HUDEP-2 (cell line): ENCODE results near the gene KDELR3.

Source experiments
- DNase-seq, 76 experiments: peaks; one replicate each; lab custom pipeline; 2025; ENCODE audit not compliant: unreplicated experiment in 76 of 76; lab: John Stamatoyannopoulos, UW

KDELR3 gene

GRCh38 chr22:38436629-38437395 lies 31.1 kb upstream of the KDELR3 start:
- DNase-seq = no peak

DNA sequence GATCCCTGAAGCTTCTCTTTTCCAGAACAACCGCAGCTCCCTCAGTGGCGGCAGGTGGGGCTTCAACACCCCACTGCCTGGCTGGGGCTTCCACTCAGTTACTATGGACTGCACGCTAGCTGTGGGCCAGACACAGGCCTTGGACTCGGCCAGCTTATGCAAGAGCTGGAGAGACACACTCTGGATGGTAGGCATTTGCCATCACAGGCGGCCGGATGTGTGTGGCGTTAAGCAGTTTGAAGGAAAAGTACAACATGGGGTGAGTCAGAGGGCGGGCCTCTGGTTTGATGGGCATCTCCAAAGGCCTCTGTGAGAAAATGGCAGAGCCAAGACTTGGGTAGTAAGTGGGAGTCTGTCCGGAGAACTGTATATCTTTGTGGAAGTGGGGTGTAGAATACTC lies 30.5 kb upstream of the KDELR3 start:
- DNase-seq = no peak

DNA sequence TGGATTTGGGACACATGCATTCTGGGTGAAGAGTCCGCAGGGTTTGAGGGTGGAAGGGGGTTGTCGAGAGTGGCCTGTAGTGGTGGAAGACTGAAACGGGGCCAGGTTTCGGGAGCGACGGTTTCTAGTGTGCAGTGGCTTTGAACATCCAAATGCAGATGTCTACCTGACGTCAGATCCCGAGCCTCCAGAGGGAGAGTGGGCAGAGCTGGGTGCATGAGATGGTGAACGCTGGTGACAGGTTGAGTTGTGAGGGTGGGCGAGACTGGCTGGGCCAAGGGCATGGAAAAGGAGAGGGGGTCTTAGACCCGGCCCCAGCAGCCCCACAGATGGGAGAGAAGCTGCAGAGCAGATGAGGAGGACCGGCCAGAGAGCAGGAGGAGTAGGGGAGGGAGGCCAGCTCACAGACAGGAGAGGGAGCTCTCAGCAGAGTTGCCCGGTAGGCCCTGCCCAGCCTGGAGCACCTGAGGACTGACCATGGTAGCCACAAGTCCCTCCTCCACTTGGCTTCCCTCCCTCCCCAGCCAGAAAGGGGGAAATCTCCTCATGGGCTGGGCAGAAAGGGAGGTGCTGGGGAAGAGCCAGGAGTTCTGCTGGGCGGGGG lies 27.0 kb upstream of the KDELR3 start:
- no peak for DNase-seq

GRCh38 chr22:38441620-38442287 lies 26.1 kb upstream of the KDELR3 start:
- DNase-seq = no peak

- DNase-seq = no peak
Measured at GRCh38 chr22:38442967-38443627, 24.8 kb upstream of the KDELR3 start.

GRCh38 chr22:38443628-38444521 lies 24.0 kb upstream of the KDELR3 start:
- DNase-seq = no peak

DNA sequence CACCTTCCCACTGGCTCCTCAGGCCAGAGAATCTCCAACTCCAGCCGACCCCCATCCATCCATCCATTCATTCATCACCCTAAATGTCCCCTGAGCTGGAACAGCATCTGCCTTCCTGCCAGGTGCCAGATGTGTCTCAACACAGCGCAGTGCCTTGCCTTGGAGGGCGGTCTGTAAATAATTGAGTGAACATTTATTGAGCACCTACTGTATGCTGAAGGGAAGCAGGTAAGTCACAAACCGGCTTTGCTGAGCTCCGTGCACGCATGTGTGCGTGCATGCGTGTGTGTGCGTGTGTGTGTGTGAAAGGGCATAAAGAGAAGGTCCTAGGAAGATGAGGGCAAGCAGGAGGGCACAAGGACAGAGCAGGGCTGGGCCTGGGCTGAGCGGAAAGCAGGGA lies 23.1 kb upstream of the KDELR3 start:
- no peak for DNase-seq

GRCh38 chr22:38446018-38446601 lies 21.8 kb upstream of the KDELR3 start:
- peak in 2 of 76 experiments; percentile 3 to 8 for DNase-seq

- DNase-seq = no peak
Measured at GRCh38 chr22:38448945-38449745, 18.8 kb upstream of the KDELR3 start.

- DNase-seq = no peak
Measured at GRCh38 chr22:38449776-38450175, 18.1 kb upstream of the KDELR3 start.

- no peak for DNase-seq
Measured at GRCh38 chr22:38450234-38450797, 17.6 kb upstream of the KDELR3 start.

- no peak for DNase-seq
Measured at GRCh38 chr22:38451404-38451803, 16.5 kb upstream of the KDELR3 start.

DNA sequence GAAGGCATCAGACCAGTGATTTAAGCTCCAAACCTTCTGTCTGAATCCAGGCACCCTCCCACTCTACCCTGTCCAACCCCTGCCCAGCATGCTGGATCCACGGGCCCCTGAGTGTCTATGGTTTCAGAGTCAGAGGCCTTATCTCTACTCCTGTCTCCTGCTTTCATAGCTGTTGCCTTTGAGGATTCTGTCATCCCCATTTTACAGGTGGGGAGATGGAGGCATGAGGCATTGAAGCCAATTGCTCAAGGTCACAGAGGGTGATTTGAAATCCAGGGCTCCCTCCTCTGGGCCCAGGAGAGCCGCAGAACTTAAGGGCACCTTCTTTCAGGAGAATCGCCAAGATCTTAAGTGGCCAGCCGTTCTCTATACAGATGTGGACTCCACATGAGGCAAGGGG lies 16.0 kb upstream of the KDELR3 start:
- DNase-seq = no peak

GRCh38 chr22:38452373-38453065 lies 15.4 kb upstream of the KDELR3 start:
- no peak for DNase-seq

DNA sequence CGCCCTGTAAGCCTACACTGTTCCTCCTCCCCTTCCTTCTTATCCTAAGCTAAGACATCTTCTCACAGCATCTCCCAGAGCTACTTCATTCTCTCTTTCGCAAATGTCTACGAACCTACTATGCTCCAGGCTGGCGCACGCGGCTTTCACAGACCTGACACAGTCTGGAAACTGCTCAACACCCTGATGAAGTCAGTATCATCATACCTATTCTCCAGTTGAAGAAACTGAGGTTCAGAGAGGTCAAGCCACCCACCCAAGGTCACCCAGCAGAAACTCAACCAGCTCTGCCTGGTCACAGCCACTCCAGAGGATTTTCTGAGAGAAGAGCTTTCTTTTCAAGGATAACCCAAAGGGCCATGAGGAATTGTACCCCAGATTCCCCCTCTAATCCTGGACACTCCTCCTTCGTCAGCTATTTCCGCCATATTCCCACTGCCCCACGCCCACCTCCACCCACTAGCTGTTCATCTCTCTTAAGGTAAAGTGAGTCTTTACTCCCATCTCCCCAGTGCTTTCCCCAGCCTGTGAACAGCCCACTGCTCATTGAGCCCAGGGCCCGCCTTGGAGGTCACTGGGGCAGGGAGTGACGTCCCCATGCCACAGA lies 14.7 kb upstream of the KDELR3 start:
- DNase-seq = no peak

DNA sequence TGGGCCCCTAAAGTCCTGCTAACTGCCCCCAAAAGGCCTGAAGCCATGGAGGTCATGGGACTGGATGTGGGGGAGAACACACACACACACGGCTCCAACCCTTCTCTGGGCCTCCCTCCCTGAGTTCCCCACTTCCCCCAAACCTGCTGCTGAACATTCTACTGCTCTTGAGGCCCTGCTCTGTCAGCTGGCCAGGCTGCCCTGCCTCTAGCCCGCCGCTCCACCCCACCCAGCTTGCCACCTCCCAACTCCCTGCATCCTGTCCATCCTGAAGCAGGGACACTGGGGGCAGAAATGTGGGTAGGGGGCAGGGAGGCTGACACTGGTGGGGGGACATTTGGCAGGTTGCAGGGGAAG lies 13.9 kb upstream of the KDELR3 start:
- no peak for DNase-seq

GRCh38 chr22:38454353-38455075 lies 13.4 kb upstream of the KDELR3 start:
- DNase-seq = no peak
